Adipose tissue (tissue), 3 donors: ENCODE measurements around the gene C2orf68. TPM values are rescaled to one million over a fixed set of nuclear protein-coding genes. Genes with fewer than 3 reads are reported as not detected.
"Not testable (repeated sequence)": the region's sequence is repeated elsewhere in the genome, so short reads cannot be mapped to it uniquely, and the experiment has no call there.

Source experiments
- H3K27ac ChIP-seq: one replicate; pipeline ENCODE4 v1.5.1; 2013; ENCODE audit warnings: low read depth, low read length
- WGBS, 3 donors: extraction: QIAGEN DNeasy Blood & Tissue Kit; methylation state at CpG; one replicate each; pipeline ENCODE4 v1.1.7; 2013; 5-methylcytosine and 5-hydroxymethylcytosine counted together
- polyA plus RNA-seq, 3 donors: library from polyadenylated mRNA; stranded (reverse); fragments of 200-250 nt; gene quantifications; one replicate each; pipeline ENCODE4 v1.2.3, GENCODE V29; 2013
- donor health status: healthy with polysubstance abuse.
- donor health status: Bipolar disorder and iron deficiency.
- donor health status: healthy.

C2orf68 gene
- polyA plus RNA-seq = 10 to 100 TPM; 10.6 to 15.5 (median 14.7) TPM

DNA sequence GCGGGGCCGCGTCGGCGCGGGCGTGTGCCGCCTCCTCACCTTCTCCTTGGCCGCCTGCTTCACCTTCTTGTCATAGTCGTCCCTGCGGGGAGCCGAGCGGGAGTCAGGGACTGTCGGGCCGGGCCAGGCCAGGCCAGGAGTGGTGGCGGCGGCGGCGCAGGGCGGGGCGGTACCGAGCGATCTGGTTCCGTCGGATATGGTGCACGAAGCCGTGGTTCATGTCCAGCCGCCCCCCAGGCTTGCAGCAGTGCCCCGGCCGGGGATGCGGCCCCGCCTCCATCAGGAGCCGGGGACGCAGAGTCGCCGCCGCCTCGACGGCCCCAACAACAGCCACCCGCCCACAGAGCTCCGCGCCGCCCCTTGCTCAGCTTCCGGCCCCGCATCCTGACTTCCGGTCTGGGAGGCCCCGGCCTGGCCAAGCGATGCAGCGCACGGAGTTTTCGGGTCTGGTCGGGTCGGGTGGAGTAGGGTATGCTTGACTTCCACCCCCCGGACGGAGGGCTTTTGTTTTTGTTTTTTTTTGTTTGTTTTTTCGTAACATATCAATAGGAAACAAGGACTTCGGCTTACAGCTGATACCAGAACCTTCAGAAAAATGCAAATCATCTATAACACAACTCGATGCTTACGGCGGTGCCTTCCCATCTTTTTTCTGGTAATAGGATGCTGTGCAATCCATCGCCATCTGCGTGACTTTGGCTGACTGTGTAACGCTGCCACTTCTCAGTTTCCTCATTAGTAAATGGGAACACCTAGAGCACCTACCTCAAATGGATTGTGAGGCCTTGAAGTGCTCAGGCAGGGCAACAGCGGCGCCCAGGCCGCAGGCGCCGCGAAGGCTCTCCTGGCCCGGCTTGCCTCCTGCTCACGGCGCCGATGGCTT is at the start of gene C2orf68:
TSS of gene C2orf68 (minus strand) at position 362 of the 883 bp plus-strand sequence. CDS start at position 280, 82 bp downstream.
- H3K27ac ChIP-seq = peak within 1 kb of the TSS; percentile 86
- 7 to 12% (median 10%) methylated on average over 59 to 73 of the region's 73 CpGs for WGBS, 3 donors

- peak overlapping the region; percentile 24 for H3K27ac ChIP-seq
- WGBS, 3 donors = 56 to 78% (median 60%) methylated on average over 14 of the region's 14 CpGs
These were observed 49.4 kb upstream of the C2orf68 start for GRCh38 chr2:85661139-85661858.

DNA sequence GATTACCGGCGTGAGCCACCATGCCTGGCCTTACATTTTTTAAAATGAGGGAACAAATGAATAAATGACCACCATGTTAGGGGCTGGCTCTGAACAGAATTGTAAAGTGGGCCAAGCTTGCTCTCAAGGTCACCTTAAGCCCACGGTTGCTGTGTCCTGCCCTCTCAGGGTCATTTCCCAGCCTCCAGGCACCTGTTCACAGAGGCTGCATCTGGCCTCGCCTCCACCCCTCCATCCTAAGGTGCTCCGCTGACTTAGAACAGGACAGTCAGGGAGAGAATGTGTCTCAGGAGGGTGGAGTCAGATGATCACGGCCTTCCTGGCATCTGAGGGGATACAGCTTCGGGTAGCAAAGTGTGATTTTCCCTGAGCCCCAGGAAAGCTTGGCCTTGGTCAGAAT is 48.9 kb upstream of the C2orf68 start:
- no peak overlapping the region for H3K27ac ChIP-seq
- 78 to 83% (median 81%) methylated on average over 7 of the region's 7 CpGs for WGBS, 3 donors

DNA sequence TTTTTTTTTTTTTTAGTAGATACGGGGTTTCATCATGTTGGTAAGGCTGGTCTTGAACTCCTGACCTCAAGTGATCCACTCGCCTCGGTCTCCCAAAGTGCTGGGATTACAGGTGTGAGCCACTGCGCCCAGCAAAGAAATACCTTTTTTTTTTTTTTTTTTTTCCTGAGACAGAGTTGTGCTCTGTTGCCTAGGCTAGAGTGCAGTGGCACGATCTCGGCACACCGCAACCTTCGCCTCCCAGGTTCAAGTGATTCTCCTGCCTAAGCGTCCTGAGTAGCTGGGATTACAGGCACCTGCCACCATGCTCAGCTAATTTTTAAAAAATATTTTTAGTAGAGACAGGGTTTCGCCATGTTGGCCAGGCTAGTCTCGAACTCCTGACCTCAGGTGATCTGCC is 48.4 kb upstream of the C2orf68 start:
- not testable (repeated sequence) for H3K27ac ChIP-seq
- WGBS, 3 donors = 91 to 97% (median 96%) methylated on average over 10 to 11 of the region's 11 CpGs

DNA sequence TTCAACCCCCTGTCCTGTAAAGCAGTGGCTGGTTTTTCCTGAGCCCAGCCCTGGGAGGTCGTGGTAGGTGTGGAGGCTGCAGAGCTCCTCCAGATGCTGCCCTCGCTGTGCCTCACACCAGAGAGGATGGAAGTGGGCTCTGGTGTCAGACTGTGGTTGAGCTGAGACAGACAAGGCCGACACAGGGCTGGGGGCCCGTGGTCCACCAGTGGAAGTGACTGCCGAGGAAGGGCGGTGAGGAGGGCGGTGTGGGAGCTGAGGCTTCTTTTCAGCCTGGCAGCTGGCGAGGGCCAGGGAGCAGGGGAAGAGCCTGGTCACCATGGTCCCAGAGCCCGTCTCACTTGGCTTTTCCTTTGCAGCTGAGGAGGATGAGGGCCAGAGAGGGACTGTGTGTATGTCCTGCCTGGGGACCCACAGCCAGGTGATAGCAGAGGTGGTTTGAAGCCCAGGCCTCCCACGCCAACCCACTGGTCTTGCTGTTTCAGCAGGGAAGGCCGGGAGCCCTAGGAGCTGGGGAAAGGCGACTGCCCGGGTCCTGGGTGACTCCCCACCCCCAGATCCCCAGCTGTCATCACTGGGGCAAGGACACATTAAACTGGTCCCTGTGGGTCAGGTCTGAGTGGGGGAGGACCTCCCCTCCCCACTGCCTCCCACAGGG is 47.6 kb upstream of the C2orf68 start:
- H3K27ac ChIP-seq = no peak overlapping the region
- 83 to 94% (median 90%) methylated on average over 13 of the region's 13 CpGs for WGBS, 3 donors

DNA sequence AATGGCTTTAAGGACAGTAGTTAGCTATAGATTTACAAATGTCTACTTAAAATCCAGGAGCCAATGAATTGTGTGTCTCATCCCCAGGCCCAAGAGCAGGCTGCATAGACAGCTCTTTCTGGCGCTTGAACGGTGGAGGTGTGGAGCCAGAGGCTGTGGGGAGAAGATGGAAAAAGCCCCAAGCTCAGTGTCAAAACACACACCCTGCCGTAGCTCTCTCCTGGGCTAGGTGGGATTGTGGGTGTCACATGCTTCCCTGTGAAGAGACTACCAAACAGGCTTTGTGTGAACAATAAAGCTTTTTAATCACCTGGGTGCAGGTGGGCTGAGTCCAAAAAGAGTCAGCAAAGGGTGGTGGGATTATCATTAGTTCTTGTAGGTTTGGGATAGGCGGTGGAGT is 45.5 kb upstream of the C2orf68 start:
- 91 to 98% (median 95%) methylated on average over 4 of the region's 4 CpGs for WGBS, 3 donors
- H3K27ac ChIP-seq = not testable (repeated sequence)

DNA sequence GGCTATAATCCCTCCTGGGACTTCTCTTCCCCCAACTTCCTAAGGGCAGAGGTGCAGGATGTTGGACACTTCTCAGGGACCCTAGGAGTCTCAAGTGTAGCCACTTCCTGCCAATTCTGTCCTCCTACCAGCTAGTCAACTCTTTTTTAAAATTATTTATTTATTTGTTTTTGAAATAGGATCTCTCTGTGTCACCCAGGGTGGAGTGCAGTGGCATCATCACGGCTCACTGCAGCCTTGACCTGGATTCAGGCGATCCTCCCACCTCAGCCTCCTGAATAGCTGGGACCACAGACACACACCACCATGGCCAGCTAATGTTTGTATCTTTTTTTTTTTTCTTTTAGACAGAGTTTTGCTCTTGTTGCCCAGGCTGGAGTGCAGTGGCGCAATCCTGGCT is 44.6 kb upstream of the C2orf68 start:
- 82 to 91% (median 86%) methylated on average over 3 of the region's 3 CpGs for WGBS, 3 donors
- no peak overlapping the region for H3K27ac ChIP-seq

- WGBS, 3 donors = 76 to 87% (median 77%) methylated on average over 7 of the region's 7 CpGs
- H3K27ac ChIP-seq = no peak overlapping the region
These were observed 44.1 kb upstream of the C2orf68 start for GRCh38 chr2:85655961-85656417.

DNA sequence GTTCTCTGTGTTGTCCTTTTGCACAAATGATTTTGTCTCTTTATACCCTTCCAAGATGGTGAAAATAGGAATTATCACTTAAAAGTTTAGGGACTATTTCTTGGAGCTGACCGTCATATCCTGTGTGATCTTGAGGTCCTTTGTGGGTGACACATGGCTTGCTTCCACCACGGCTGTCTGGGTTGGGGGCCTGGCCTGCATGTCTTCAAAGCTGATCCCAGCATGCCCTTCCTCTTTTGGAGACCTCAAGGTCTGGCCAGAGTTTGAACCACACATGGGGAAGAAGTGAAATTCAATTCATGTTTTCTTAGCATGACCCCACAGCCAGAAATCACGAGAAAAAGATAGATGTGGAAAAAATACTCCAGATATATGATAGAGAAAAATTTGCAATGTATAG is 42.1 kb upstream of the C2orf68 start:
- WGBS, 3 donors = 71 to 89% (median 77%) methylated on average over 3 of the region's 3 CpGs
- no peak overlapping the region for H3K27ac ChIP-seq

GRCh38 chr2:85652056-85652455 is 40.2 kb upstream of the C2orf68 start:
- H3K27ac ChIP-seq = no peak overlapping the region
- 96 to 98% (median 98%) methylated on average over 2 of the region's 2 CpGs for WGBS, 3 donors

DNA sequence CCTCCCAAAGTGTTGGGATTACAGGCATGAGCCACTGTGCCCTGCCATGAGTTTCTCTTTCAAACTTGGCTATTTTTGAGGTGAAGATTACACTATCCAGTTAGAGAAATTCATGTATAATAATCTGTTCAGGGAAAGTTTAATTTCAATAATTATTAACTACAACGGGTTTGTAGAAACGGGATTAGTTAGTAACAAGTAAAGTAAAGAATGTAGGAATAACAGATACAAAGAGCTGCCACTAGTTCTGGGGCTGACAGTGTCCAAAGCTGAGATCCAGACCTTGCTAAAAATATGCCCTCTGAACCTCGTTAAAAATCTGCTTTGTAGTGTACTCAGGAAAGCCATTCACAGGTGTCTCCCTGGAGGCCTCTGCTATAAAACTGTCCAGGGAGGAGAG is 39.2 kb upstream of the C2orf68 start:
- 51 to 87% (median 86%) methylated on average over 3 of the region's 3 CpGs for WGBS, 3 donors
- no peak overlapping the region for H3K27ac ChIP-seq

DNA sequence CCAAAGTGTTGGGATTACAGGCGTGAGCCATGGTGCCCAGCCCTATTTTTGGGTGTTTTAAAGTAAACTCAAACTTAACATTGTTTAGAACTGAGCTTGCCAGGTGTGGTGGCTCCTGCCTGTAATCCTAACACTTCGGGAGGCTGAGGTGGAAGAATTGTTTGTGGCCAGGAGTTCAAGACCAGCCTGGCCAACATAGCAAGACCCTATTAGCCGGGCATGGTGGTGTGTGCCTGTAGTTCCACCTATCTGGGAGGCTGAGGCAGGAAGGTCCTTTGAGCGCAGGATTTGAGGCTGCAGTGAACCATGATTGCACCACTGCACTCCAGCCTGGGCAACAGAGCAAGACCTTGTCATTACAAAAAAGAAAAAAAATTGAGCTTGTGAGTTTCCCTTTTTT is 38.6 kb upstream of the C2orf68 start:
- 92 to 100% (median 99%) methylated on average over 4 of the region's 4 CpGs for WGBS, 3 donors
- no peak overlapping the region for H3K27ac ChIP-seq

DNA sequence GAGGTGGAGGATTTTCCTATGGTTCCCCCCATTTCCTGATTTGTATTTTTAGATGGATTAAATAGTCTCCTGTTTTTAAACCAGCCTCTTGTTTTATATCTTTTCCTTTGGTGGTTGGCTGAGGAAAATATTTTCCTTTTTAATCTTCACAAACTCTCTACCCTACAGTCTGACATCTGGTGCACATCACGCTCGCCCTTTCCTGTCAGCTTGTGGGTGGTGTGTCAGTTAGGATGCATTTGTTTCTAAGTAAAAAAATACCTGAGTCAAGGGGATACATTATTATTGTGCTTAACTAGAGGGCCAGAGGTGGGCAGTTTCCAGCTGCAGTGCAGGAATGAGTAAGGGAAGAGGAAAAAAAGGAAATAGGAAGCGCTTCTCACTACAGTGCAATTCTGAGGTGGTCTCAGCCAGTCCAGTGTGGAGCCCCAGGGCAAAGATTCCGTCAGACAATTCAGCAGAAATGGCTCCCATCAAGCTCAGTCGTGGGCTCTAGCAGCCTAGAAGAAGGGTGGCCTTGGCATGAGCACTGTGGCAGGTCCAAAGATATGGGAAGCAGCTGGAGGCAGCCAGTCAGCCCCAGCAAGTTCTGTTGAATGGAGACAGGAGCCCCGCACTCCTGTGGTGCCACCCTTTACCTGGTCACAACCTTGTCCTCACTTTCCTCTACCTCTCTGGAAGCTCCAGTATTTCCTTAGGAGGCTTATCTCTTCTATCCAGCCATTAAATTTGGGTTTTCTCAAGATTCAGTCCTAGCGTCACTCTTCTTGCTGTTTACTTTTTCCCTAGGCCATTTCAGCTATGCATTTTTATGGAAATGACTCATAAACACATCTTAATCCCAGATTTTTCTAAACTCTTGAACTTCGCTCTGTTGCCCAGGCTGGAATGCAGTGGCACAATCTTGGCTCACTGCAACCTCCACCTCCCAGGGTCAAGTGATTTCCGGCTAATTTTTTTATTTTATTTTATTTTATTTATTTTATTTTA is 37.6 kb upstream of the C2orf68 start:
- no peak overlapping the region for H3K27ac ChIP-seq
- WGBS, 3 donors = 77 to 90% (median 87%) methylated on average over 9 of the region's 9 CpGs

- 54 to 67% (median 60%) methylated on average over 2 of the region's 2 CpGs for WGBS, 3 donors
- H3K27ac ChIP-seq = no peak overlapping the region
These were observed 36.8 kb upstream of the C2orf68 start for GRCh38 chr2:85648619-85649018.

DNA sequence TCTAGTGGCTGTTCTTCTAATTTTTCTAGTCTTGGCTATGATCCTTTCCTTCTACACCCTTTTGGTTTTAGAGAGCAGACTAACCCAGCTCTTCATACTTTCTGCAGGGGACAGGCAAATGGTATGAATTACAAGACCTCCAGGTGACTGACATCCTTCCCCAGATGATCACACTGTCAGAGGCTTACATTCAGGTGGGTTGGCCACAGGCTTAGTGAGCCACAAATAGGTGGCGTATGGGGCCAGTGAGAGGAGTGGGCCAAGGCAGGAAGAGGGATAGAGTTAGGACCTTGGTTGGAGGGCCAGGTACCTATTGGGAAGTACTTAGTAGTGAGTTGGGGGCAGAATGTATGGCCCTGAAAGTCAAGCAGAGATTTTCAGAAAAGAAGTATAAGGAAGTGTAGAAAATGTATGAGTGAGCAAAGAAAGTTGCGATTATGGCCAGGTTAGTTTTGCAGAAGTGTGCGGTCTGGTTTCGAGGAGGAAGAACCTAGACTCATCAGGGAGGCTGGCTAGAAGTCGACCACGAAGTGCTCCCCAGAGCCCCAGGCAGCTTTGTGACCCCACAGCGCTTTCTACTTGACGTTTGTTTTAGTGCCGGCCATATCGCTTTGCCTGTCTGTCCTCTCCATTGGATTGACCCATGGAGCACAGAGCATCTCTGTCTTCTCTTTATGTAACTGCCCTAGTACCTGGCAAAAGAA is 36.1 kb upstream of the C2orf68 start:
- 81 to 95% (median 84%) methylated on average over 10 of the region's 10 CpGs for WGBS, 3 donors
- H3K27ac ChIP-seq = no peak overlapping the region

DNA sequence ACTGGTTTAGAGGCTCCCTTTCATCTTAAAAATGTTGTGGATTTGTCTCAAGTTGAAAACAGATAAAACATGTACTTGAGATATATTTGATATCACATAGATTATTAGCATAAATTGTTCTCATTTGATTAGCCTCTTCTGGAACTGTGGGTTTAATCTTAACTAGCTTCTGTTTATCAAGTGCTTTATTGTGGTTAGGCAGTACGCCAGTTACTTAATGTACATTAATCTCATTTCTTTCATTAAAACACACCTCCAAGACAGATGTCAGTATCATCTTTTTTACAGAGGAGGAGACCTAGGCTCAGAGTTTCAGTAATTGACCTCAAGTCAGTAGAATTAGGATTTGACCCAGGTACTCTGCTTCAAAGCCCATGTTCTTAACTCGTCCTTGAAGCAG is 34.3 kb upstream of the C2orf68 start:
- 89 to 93% (median 89%) methylated on average over 2 of the region's 2 CpGs for WGBS, 3 donors

GRCh38 chr2:85644909-85645308 is 33.0 kb upstream of the C2orf68 start:
- WGBS, 3 donors = 95% methylated on average over 7 to 8 of the region's 8 CpGs

More for the DNA sequence above, 34.3 kb upstream of the C2orf68 start:
- H3K27ac ChIP-seq = no peak overlapping the region

More at GRCh38 chr2:85644909-85645308, 33.0 kb upstream of the C2orf68 start:
- no peak overlapping the region for H3K27ac ChIP-seq
